Cerebellar nuclear complex (tissue), 1 donor: ENCODE measurements around the gene ABCA4.

Source experiments
- DNase-seq, 2 experiments: peaks; one replicate each; lab custom pipeline; 2025; lab: John Stamatoyannopoulos, UW

Gene ABCA4

GRCh38 chr1:94083681-94084080 is 37.3 kb downstream of the ABCA4 start:
- peak in 1 of 2 experiments; percentile 54 for DNase-seq

GRCh38 chr1:94081566-94082344 is 39.2 kb downstream of the ABCA4 start:
- DNase-seq, result peak; percentile 23 to 86

- no peak for DNase-seq
These were observed 41.0 kb downstream of the ABCA4 start for GRCh38 chr1:94079989-94080388.

GRCh38 chr1:94079080-94079940 is 41.6 kb downstream of the ABCA4 start:
- no peak for DNase-seq

GRCh38 chr1:94072840-94073522 is 48.0 kb downstream of the ABCA4 start:
- DNase-seq, result no peak

- no peak for DNase-seq
These were observed 49.0 kb downstream of the ABCA4 start for GRCh38 chr1:94071976-94072375.

- no peak for DNase-seq
These were observed 49.6 kb downstream of the ABCA4 start for GRCh38 chr1:94071391-94071790.

- no peak for DNase-seq
These were observed 50.1 kb downstream of the ABCA4 start for GRCh38 chr1:94070865-94071264.

- DNase-seq, result no peak
These were observed 51.0 kb downstream of the ABCA4 start for GRCh38 chr1:94069919-94070285.

GRCh38 chr1:94068999-94069918 is 51.7 kb downstream of the ABCA4 start:
- no peak for DNase-seq

GRCh38 chr1:94068096-94068998 is 52.6 kb downstream of the ABCA4 start:
- DNase-seq, result no peak

GRCh38 chr1:94067196-94067595 is 53.8 kb downstream of the ABCA4 start:
- no peak for DNase-seq

GRCh38 chr1:94063379-94063778 is 57.6 kb downstream of the ABCA4 start:
- no peak for DNase-seq

GRCh38 chr1:94061513-94062443 is 59.2 kb downstream of the ABCA4 start:
- peak in 1 of 2 experiments; percentile 32 for DNase-seq

- no peak for DNase-seq
These were observed 60.2 kb downstream of the ABCA4 start for GRCh38 chr1:94060720-94061119.

GRCh38 chr1:94058766-94059165 is 62.2 kb downstream of the ABCA4 start:
- no peak for DNase-seq

GRCh38 chr1:94056996-94057395 is 64.0 kb downstream of the ABCA4 start:
- DNase-seq, result no peak

- no peak for DNase-seq
These were observed 64.8 kb downstream of the ABCA4 start for GRCh38 chr1:94056171-94056570.

GRCh38 chr1:94055459-94056122 is 65.4 kb downstream of the ABCA4 start:
- no peak for DNase-seq
